GM19372 (cell line): Measurements from ENCODE around the gene PMPCA.

Source experiments
- ATAC-seq: cut with Tn5 transposase; IDR thresholded peaks from one replicate; pipeline ENCODE4 v1.9.1; 2021; ENCODE audit warnings: mild to moderate bottlenecking, low read depth, moderate library complexity; ENCODE audit not compliant: unreplicated experiment

The PMPCA gene

GRCh38 chr9:136432591-136432990, 22.1 kb downstream of the PMPCA start:
- no peak for ATAC-seq

GRCh38 chr9:136433043-136433715, 22.7 kb downstream of the PMPCA start:
- ATAC-seq = no peak

- no peak for ATAC-seq
Measured at GRCh38 chr9:136433849-136434579, 23.6 kb downstream of the PMPCA start.

GRCh38 chr9:136434580-136435169, 24.2 kb downstream of the PMPCA start:
- no peak for ATAC-seq

- no peak for ATAC-seq
Measured at GRCh38 chr9:136436055-136436634, 25.7 kb downstream of the PMPCA start.

- no peak for ATAC-seq
Measured at GRCh38 chr9:136437430-136437829, 27.0 kb downstream of the PMPCA start.

- ATAC-seq = no peak
Measured at GRCh38 chr9:136437839-136438547, 27.5 kb downstream of the PMPCA start.

- ATAC-seq = peak; percentile 52
Measured at GRCh38 chr9:136438548-136439480, 28.4 kb downstream of the PMPCA start.

- ATAC-seq = peak; percentile 65
Measured at GRCh38 chr9:136439481-136440408, 29.3 kb downstream of the PMPCA start, which contains the start of gene INPP5E. Gene INPP5E (minus strand): TSS chr9:136439845. CDS start chr9:136439419, 426 bp downstream.

- ATAC-seq = no peak
Measured at GRCh38 chr9:136441191-136441680, 30.8 kb downstream of the PMPCA start.

GRCh38 chr9:136441681-136442245, 31.3 kb downstream of the PMPCA start:
- ATAC-seq = no peak

GRCh38 chr9:136442265-136442664, 31.8 kb downstream of the PMPCA start:
- no peak for ATAC-seq

- ATAC-seq = no peak
Measured at GRCh38 chr9:136443087-136443486, 32.6 kb downstream of the PMPCA start.

- ATAC-seq = no peak
Measured at GRCh38 chr9:136443687-136444086, 33.2 kb downstream of the PMPCA start.

- no peak for ATAC-seq
Measured at GRCh38 chr9:136444102-136444501, 33.6 kb downstream of the PMPCA start.

- no peak for ATAC-seq
Measured at GRCh38 chr9:136445799-136446198, 35.3 kb downstream of the PMPCA start.

GRCh38 chr9:136447173-136447778, 36.8 kb downstream of the PMPCA start:
- no peak for ATAC-seq

GRCh38 chr9:136448655-136449054, 38.2 kb downstream of the PMPCA start:
- ATAC-seq = no peak
